ENCODE results near the gene TOR3A. TPM values are rescaled to one million over a fixed set of nuclear protein-coding genes. Genes with fewer than 3 reads are reported as not detected.
"Not testable (repeated sequence)": the region's sequence is repeated elsewhere in the genome, so short reads cannot be mapped to it uniquely, and the experiment has no call there.

TOR3A gene
- total RNA-seq, result 10 to 100 TPM; 37.4 to 69.2 TPM

GRCh38 chr1:179081687-179082332 lies at the start of gene TOR3A:
Gene TOR3A, plus strand, starts transcription at chr1:179082070. Its CDS starts 59 bp downstream, at chr1:179082129.
- Histone ChIP-seq H3K27me3 (replicated peaks; ENCODE audit: insufficient read depth) (no peaks in the 10 kb centered on the region), H3K4me1 (ENCODE audit: control insufficient read depth in 1 of 2, low read depth in 2 of 2) (peaks cover 0 to 18% of the 10 kb centered on the region in 2 donors), H3K36me3 (no peaks in the 10 kb centered on the region), H3K9me3 (no peaks in the 10 kb centered on the region), H3K4me3 (peak within 1 kb of the TSS; percentile 74), H3K27ac (peak within 1 kb of the TSS; percentile 72 to 84)
- no peak for TF ChIP-seq CTCF (IDR thresholded peaks at IDR 0.05)
- ATAC-seq (ENCODE audit: insufficient number of reproducible peaks, low FRiP score, low read depth) (peak; percentile 69), DNase-seq (ENCODE audit: low spot score) (peak; percentile 70)

- Histone ChIP-seq H3K4me3 (no peak overlapping the region), H3K9me3 (no peaks in the 10 kb centered on the region), H3K4me1 (ENCODE audit: control insufficient read depth in 1 of 2, low read depth in 2 of 2) (peaks cover 14 to 17% of the 10 kb centered on the region in 2 donors), H3K36me3 (no peaks in the 10 kb centered on the region), H3K27ac (no peak overlapping the region), H3K27me3 (replicated peaks; ENCODE audit: insufficient read depth) (no peaks in the 10 kb centered on the region)
- ATAC-seq (ENCODE audit: insufficient number of reproducible peaks, low FRiP score, low read depth), result no peak
- no peak for DNase-seq (ENCODE audit: low spot score)
- TF ChIP-seq CTCF (IDR thresholded peaks at IDR 0.05), result no peak
Observed at GRCh38 chr1:179034720-179035119, 47.1 kb upstream of the TOR3A start.

- no peak for TF ChIP-seq CTCF (IDR thresholded peaks at IDR 0.05)
- DNase-seq (ENCODE audit: low spot score), result no peak
- ATAC-seq (ENCODE audit: insufficient number of reproducible peaks, low FRiP score, low read depth), result no peak
- Histone ChIP-seq H3K27ac (no peak overlapping the region), H3K9me3 (no peaks in the 10 kb centered on the region), H3K4me3 (no peak overlapping the region), H3K27me3 (replicated peaks; ENCODE audit: insufficient read depth) (no peaks in the 10 kb centered on the region), H3K36me3 (no peaks in the 10 kb centered on the region), H3K4me1 (ENCODE audit: control insufficient read depth in 1 of 2, low read depth in 2 of 2) (peaks cover 14 to 16% of the 10 kb centered on the region in 2 donors)
Observed at GRCh38 chr1:179036844-179037465, 44.9 kb upstream of the TOR3A start.

GRCh38 chr1:179038528-179039281 lies 43.2 kb upstream of the TOR3A start:
- no peak for ATAC-seq (ENCODE audit: insufficient number of reproducible peaks, low FRiP score, low read depth)
- no peak overlapping the region for H3K27ac ChIP-seq
- H3K27me3 ChIP-seq (replicated peaks; ENCODE audit: insufficient read depth), result no peaks in the 10 kb centered on the region
- no peak for DNase-seq (ENCODE audit: low spot score)
- H3K4me1 ChIP-seq (ENCODE audit: control insufficient read depth in 1 of 2, low read depth in 2 of 2), result peaks cover 6 to 9% of the 10 kb centered on the region in 2 donors
- H3K9me3 ChIP-seq, result no peaks in the 10 kb centered on the region
- no peak for TF ChIP-seq CTCF (IDR thresholded peaks at IDR 0.05)
- H3K36me3 ChIP-seq, result peaks cover 2% of the 10 kb centered on the region
- H3K4me3 ChIP-seq, result no peak overlapping the region

- DNase-seq (ENCODE audit: low spot score); H3K27ac ChIP-seq; H3K27me3 ChIP-seq (replicated peaks; ENCODE audit: insufficient read depth); ATAC-seq (ENCODE audit: insufficient number of reproducible peaks, low FRiP score, low read depth); H3K4me1 ChIP-seq (ENCODE audit: control insufficient read depth in 1 of 2, low read depth in 2 of 2); H3K4me3 ChIP-seq; H3K9me3 ChIP-seq; H3K36me3 ChIP-seq: not testable (repeated sequence)
Observed at GRCh38 chr1:179039502-179040174, 42.2 kb upstream of the TOR3A start.

GRCh38 chr1:179040175-179040551 lies 41.7 kb upstream of the TOR3A start:
- H3K27ac ChIP-seq; ATAC-seq (ENCODE audit: insufficient number of reproducible peaks, low FRiP score, low read depth); H3K9me3 ChIP-seq; DNase-seq (ENCODE audit: low spot score); H3K27me3 ChIP-seq (replicated peaks; ENCODE audit: insufficient read depth); H3K4me3 ChIP-seq; H3K36me3 ChIP-seq; H3K4me1 ChIP-seq (ENCODE audit: control insufficient read depth in 1 of 2, low read depth in 2 of 2): not testable (repeated sequence)

All from thoracic aorta (tissue), 2 donors.